Activated gamma-delta T cell treated with anti-CD3 and anti-CD28 coated beads, Interleukin-2, amount 50 U/mL, for 16 hours (primary cell): ENCODE results near the gene SLC34A3.
A peak's percentile ranks its signal among the peaks of the same experiment; 100 is the strongest.

Experiments
- DNase-seq: peaks from one replicate; pipeline ENCODE4 v3.0.0-alpha.2; 2020; ENCODE audit warnings: low read depth

The SLC34A3 gene

DNA sequence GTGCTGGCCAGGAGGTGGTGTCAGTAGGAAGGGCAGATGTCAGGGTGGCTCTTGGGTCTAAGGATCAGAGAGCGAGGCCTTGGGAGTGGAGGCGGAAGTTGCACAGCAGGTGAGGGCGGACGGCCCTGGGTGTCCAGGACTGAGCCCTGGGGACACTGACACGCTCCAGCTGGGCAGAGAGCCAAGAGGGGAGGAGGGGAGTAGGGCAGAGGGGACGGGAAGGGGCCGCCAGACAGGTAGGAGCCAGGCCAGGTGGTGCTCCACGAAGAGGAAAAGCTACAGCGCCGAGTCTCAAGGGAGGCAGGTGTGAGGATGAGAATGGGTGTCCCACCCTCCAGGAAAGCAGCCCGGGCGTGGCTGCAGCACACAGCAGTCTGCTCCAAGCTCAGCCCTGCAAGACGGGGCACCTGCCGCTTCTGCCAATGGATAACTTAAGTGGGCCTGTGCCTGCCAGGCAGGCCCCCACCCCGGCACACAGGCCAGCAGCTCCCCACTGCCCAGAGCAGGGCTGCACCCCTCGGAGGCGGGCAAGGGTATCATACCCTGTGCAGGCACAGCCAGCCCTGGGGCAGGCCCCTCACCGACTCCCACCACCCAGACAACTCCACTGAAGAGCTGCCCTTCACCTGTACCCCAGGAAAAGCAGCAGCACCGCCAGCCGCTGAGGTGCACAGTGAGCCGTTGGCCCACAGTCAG is 35.0 kb upstream of the SLC34A3 start:
- DNase-seq = no peak

DNA sequence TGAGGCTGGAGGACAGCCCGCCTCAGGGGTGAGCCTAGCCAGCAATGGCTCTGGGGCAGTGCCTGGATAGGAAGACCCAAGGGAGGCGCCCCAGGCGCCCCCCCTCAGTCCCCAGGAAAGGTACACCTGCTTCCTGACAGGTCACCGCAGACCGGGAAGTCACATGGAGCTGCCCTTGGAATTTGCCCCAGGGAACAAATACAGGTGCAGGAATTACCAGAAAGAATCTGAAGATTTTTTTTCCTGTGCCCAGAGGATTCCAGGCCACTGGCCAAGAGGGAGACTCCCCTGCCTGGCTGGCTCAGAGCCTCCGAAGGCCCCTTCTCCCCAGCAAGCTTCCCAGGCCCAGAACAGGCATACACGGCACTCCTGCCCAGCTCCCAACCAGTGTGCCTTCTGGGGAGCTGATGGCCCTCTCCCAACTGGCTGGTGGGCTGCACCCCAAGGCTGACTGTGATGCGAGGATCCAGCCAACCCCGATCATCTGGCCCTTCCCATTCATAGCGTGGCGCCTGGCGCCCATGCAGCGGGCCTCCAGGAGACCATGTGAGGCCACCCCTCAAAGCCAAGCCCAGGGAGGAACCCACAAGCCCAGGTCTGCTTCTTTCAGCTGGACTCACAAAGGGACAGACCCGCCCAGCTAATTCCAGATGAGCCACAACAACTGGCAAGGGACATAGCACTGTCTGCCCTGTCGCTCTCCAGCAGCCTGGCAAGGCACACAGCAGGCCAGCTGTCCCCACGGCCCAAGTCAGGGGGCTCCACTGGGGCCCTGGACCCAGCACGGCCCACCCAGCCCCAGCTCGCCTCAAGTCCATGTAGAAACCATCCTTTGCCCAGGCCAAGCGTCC is 32.4 kb upstream of the SLC34A3 start:
- DNase-seq = no peak

DNA sequence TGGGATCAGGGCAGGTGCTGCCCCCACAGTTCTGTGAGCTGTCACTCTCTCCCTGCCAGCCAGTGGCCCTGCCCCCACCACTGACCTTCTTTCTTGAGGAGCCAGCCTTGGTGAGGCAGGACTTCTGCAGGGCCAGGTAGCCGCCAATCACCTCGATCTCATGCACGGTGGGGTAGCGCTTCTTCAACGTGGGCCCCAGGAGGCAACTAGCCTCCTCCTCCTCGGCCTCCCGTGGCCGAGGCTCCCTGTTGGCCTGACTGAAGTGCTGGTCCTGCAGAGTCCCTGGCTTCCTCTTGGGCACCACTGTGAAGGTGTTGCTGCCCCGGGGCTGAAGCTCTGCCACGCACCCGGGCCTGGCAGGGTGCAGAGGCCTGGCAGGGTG is 31.8 kb upstream of the SLC34A3 start:
- no peak for DNase-seq

DNA sequence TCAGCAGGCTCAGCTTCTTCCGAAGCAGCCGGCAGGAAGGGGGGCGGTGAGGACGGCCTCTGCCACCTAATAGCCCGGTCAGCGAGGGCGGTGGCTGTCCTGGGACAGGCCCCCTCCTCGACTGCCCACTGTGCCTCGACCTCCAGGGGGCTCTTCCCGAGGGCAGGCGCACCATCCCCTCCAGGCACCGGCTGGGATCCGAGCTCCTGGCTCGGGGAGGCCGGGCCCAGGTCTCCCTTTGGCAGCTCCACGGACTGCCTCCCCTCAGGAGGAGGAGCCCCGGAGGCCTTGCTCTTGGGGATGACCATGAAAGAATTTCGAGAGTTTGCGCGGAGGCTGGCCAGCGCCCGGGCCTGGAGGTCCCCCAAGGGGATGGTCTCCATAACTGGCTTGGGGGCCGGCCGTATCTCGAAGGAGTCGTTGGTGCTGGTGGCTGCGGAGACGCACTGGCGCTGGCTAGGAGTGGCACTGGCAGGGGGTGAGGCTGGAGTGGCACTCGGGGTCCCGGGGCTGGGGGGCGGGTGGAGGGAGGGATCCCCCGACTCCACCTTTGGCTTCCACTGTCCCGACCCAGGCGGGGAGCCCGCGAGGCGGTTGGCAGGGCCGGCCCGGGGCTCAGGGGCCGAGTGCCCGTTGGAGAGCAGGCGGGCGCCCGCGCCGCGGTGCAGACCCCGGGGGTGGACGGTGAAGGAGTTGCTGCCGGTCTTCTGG is 31.1 kb upstream of the SLC34A3 start:
- DNase-seq = no peak

DNA sequence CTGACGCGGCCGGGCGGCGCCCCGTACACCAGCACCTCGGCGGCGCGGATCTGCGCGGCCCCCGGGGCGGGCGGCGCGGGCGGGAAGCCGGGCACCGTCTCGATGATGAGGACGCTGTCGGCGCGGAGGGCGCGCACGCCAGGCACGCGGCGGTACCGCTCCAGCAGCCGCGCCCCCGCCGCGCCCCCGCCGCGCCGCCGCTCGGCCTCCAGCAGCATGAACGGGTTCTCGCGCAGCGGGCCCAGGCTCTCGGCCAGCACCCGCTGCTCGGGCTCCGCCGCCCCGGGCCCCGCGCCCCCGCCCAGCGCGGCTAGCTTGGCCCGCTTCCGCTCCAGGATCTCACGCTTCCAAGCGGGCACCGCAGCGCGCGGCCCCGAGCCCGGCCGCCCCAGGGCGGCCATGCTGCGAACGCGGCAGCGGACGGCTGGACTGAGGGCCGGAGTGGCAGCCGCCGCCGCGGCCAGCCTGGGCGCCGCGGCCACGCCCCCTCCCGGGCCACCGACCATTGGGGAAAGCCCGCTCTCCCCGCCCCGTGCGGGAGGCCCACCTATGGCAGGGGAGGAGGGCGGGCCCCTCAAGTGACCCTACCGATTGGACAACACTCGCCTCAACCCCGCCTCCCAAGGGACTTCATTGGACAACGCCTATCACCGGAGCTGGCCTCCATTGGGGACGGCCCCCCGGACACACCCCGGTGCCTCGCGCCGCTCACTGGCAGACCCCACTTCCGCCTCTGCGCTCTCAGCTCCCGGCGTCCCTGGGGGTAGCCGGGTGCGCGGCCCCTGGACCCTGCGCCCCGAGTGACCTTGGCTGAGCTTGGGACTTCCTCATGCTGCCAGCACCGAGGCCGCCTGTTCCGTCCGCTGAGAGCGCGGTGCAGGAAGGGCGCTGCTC is 30.1 kb upstream of the SLC34A3 start, which contains the start of gene TPRN:
Gene TPRN (minus strand): TSS at position 431 of the 894 bp plus-strand sequence. CDS start 30 bp downstream, at position 401.
- DNase-seq = peak; percentile 99

DNA sequence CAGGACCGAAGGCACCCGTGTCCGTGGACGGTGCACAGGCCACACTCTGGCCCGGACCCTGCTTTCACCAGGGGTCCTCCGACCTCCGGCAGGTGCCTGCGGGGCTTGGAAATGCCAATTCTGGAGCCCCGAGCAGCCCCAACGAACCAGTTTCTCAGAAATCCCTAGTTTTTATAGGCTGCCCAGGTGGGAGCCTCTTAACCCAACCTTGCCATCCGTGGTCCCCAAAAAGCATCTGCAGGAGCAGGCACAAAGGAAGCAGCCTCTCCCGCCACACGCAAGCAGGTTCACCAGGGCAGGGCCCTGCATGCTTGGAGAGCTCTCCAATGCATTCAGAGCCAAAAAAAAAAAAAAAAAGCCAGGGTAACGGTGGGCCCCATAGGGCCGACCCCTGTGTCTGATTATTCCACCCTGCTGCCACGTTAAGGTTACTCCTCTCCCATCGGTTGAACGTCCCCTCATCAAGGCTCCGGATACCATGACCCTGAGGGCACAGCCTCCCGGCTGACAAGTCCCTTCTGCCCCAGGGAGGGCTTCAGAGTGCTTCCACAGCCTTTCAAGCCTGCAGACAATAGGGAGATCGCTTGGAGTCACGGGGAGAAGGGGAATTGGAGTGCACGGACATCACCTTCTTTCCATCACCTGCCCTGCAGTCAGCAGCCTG is 29.4 kb upstream of the SLC34A3 start:
- DNase-seq = no peak

DNA sequence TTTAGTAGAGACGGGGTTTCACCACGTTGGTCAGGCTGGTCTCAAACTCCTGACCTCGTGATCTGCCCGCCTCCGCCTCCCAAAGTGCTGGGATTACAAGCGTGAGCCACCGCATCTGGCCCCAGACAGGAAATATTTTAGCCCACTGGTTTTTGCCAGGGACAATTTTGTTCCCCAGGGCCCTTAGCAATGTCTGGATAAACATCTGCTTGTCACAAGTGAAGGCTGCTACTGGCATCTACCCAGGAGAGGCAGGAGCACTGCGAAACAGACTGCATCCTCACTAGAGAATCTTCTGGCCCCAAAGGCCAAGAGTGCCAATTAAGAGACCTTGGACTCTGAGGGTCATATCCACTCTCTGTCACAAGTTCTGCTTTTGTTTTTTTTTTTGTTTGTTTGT is 27.7 kb upstream of the SLC34A3 start:
- DNase-seq = no peak

DNA sequence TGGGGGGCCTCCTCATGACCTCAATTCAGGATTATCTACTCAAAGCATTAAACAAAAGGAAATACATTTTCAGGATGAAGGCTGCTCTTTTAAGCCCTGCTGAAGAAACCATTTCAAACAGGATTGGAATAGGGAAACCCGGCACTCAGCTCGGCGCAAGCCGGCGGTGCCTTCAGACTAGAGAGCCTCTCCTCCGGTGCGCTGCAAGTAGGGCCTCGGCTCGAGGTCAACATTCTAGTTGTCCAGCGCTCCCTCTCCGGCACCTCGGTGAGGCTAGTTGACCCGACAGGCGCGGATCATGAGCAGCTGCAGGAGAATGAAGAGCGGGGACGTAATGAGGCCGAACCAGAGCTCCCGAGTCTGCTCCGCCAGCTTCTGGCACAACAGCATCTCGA is 26.0 kb upstream of the SLC34A3 start:
- DNase-seq = no peak

DNA sequence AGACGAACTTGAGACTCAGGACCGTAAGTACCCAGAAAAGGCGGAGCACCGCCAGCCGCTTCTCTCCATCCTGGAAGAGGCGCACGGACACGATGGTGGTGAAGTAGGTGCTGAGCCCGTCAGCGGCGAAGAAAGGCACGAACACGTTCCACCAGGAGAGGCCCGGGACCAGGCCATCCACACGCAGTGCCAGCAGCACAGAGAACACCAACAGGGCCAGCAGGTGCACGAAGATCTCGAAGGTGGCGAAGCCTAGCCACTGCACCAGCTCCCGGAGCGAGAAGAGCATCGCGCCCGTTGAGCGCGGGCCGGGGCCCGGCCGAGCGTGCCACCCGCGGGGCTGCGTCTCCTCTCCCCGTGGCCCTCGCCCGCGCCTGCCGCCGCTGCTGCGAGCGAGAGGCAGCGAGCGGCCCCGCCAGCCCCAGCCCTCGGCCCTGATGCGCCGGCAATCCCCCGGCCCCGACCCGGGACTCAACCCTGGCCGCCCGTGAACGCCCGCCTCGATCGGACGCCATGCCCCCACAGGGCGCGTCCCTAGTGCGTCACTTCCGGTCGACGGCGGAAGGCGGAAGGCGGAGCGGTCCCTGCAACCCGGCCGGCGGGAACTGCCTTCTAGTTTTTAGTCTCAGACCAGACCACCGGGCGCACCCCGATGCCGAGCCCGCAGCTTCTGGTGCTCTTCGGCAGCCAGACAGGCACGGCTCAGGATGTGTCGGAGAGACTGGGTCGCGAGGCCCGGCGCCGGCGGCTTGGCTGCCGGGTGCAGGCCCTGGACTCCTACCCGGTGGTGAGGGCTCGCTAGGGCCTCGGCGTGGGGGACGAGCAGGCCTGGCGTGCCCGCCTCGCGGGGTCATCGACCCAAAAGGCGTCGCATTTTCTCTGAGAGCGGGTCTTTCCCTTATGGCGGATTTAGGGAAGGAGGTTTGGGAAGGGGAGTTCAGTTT is 25.3 kb upstream of the SLC34A3 start, which contains the start of the genes NDOR1 and TMEM203:
Gene NDOR1 (plus strand): TSS at position 575 of the 944 bp plus-strand sequence. CDS start 78 bp downstream, at position 653.
Gene TMEM203 (minus strand): TSS at position 523 of the 944 bp plus-strand sequence. CDS start 234 bp downstream, at position 289.
- DNase-seq = peak; percentile 91

DNA sequence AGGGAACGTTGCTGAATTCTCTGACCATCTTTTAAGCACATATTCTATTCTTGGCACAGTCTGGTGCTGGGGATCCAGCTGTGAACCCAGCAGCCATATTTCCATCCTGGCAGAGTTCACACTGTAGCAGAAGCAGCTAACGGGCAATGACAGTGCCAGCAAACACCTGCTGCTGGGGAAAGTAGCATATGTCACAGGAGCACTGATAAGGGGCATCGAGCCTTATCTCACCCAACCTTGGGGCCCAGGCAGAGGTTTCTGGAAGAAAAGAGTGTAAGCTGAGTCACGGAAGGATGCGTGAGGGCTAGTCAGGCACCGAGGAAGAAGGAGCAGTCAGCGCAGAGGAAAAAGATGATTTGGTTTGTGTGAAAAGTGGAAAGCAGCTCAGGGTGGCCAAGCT is 24.1 kb upstream of the SLC34A3 start:
- DNase-seq = no peak

DNA sequence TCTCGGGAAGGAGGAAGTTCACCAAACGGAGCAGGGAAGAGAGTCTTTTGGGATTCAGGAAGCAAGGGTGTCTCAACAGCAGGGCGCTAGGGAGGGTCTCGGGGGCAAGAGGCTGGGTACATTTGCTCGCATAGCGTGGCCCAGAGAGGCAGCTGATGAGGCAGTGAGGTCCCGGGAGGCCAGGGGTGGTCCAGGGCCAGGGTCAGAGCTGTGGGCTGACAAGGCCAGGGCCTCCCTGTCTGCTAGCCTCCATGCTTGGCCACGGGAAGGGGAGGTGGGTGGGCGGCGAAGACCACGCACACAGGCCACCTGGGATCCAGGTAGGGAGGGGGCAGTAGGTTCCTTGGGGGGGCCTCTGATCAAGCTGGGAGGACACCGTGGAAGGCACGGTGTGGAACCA is 19.2 kb upstream of the SLC34A3 start:
- DNase-seq = no peak

DNA sequence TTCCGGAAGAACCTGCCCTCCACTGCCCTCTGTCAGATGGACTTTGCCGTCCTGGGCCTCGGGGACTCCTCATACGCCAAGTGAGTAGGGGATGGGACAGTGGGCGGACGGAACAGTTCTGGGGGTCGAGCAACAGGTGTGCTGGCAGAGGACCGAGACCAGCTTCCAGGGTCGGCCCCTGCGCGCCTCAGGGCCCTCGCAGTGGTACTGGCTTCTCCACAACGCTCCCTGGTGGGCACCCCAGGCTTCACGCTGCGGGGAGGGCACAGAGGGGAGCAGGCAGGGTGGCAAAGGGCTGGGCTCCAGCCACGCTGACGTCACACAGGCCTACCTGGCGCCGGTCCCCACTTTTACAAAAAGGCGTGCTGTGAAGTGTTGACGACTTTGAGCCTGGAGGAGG is 18.2 kb upstream of the SLC34A3 start:
- no peak for DNase-seq

DNA sequence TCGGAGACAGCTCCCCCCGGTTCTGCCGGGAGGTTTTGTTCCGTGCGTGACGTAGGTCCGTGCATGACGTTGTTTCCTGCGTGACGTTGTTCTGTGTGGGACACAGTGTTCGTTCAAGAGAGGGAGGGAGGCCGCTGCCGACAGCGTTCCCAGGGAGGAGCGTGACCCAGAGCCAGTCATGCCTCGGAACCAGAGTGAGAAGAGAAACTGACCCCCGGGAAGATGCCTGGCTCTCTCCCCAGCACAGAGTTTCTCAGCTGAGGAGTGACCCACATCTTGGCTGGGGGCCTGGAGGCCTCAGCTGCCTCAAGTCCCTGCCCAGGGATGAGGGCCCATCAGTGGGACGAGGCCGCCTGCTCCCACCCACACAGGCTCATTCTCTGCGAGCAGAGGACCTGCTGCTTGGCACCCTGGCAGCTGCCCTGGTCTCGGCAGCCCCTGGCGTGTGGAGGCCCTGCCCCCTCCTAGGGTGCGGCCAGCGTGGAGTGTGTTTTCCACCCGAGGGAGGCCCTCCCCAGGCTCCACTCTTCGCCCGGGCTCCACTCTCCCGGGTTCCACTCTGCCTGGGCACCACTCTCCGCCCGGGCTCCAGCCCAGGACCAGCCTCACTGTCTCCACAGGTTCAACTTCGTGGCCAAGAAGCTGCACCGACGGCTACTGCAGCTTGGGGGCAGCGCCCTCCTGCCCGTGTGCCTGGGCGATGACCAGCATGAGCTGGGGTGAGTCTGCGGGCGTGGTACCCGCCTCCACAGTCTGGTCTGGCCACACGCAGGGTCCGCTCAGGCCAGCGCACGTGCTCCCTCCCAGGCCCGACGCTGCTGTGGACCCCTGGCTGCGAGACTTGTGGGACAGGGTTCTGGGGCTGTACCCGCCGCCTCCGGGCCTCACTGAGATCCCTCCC is 17.3 kb upstream of the SLC34A3 start:
- no peak for DNase-seq

DNA sequence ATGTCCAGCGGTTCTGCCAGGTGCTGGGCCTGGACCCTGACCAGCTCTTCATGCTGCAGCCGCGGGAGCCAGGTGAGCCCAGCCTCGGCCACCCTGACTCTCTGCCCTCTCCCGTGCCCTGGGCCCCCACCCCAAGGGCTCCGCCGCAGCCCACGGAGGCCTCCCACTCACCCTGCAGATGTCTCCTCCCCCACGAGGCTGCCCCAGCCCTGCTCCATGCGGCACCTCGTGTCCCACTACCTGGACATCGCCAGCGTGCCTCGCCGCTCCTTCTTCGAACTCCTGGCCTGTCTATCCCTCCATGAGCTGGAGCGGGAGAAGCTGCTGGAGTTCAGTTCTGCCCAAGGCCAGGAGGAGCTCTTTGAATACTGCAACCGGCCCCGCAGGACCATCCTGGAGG is 16.1 kb upstream of the SLC34A3 start:
- DNase-seq = no peak

DNA sequence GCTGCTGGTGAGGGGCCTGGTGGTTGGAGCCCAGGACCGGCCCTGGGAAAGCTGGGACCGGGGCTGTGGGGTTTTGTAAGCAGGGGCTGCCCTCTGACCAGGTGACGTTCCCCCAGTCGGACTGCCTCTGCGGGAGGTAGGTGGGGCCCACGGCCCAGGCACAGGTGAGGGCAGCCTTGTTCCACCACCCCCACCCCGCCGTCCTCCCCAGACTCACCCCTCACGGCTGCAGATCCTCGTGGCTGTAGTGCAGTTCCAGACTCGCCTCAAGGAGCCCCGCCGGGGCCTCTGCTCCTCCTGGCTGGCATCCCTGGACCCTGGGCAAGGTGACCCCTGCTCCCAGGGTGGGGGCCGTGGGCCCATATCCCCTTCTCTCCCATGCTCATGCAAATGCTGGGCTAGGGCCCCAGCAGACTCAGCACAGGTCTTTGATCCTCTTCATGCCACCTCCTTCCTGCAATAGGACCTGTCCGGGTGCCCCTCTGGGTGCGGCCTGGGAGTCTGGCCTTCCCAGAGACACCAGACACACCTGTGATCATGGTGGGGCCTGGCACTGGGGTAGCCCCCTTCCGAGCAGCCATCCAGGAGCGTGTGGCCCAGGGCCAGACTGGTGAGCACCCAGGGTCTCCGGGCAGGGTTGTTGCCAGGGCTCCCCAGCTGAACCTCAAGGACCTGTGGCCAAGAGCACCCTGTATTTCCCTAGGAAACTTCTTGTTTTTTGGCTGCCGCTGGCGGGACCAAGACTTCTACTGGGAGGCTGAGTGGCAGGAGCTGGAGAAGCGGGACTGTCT is 15.3 kb upstream of the SLC34A3 start:
- DNase-seq = no peak

DNA sequence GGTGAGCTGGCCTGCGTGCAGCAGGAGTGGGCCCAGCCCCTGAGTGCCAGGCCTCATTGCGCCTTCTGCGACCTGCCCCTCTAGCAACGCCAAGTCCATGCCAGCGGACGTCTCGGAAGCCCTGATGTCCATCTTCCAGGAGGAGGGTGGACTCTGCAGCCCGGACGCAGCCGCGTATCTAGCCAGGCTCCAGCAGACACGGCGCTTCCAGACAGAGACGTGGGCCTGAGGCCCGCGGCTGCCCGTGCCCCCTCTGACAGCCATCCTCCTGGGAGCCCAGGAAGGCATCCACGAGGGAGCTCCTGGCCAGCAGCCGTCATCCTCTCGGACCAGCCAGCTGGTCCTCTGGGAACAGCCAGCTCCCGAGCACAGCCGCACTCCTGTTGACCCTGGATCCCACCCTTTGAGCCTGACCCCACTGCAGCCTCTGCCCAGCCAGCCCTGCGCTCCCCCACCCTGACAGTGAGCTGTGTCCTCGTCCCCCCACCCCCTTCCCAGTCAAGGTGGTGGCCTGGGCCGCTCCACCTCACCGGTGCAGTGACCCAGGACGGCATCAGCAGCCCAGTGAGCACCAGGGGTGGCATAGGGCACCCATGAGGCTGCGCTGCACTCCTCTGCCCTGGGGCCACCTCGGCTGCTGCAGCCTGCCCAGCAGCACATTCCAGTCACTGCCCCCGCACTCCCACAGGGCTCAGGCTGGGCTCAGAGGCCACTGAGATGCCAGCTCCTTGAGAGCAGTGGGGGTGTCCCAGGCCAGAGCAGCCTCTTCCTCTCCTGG is 14.3 kb upstream of the SLC34A3 start:
- no peak for DNase-seq
